Measurements from ENCODE around the gene IQSEC1. TPM values are rescaled to one million over a fixed set of nuclear protein-coding genes. Genes with fewer than 3 reads are reported as not detected.

IQSEC1 gene
- total RNA-seq, 2 donors from 2014 or later, result 22.7 to 24.5 TPM

- Mint-ChIP-seq H3K4me1 (peaks cover 18% of the 10 kb centered on the region), H3K4me3 (no peak overlapping the region), H3K27ac (no peak overlapping the region), H3K9me3 (no peaks in the 10 kb centered on the region), H3K27me3 (ENCODE audit: insufficient read depth) (peaks cover 5% of the 10 kb centered on the region), H3K36me3 (ENCODE audit: low read depth) (no peaks in the 10 kb centered on the region)
- H3K27me3 ChIP-seq (ENCODE audit: control insufficient read depth, insufficient read depth, low read length, poor library complexity, severe bottlenecking), result no peaks in the 10 kb centered on the region
- no peaks in the 10 kb centered on the region for H3K36me3 ChIP-seq (ENCODE audit: control insufficient read depth, insufficient read depth, low read length)
- H3K9ac ChIP-seq (ENCODE audit: extremely low read depth, low read length, poor library complexity, severe bottlenecking), result no peak overlapping the region
- no peak overlapping the region for H3K4me3 ChIP-seq (ENCODE audit: low read length)
- no peaks in the 10 kb centered on the region for H3K9me3 ChIP-seq (ENCODE audit: control insufficient read depth, low read length)
- TF ChIP-seq, protein P1, sequence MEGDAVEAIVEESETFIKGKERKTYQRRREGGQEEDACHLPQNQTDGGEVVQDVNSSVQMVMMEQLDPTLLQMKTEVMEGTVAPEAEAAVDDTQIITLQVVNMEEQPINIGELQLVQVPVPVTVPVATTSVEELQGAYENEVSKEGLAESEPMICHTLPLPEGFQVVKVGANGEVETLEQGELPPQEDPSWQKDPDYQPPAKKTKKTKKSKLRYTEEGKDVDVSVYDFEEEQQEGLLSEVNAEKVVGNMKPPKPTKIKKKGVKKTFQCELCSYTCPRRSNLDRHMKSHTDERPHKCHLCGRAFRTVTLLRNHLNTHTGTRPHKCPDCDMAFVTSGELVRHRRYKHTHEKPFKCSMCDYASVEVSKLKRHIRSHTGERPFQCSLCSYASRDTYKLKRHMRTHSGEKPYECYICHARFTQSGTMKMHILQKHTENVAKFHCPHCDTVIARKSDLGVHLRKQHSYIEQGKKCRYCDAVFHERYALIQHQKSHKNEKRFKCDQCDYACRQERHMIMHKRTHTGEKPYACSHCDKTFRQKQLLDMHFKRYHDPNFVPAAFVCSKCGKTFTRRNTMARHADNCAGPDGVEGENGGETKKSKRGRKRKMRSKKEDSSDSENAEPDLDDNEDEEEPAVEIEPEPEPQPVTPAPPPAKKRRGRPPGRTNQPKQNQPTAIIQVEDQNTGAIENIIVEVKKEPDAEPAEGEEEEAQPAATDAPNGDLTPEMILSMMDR (conservative IDR thresholded peaks at IDR 0.05), result no peak
- 87 to 92% methylated on average over 7 of the region's 7 CpGs for WGBS, 2 experiments (ENCODE audit: insufficient coverage in 1 of 2, insufficient read length in 1 of 2)
- H3K27ac ChIP-seq (ENCODE audit: low read depth, low read length), result no peak overlapping the region
- DNase-seq, result no peak
- H3K4me1 ChIP-seq (ENCODE audit: control insufficient read depth, insufficient read depth, low read length), result peaks cover 3% of the 10 kb centered on the region
Measured at GRCh38 chr3:13009946-13010315, 63.3 kb downstream of the IQSEC1 start.

- no peak overlapping the region for H3K27ac Mint-ChIP-seq
- no peak for DNase-seq
- no peak overlapping the region for H3K4me3 Mint-ChIP-seq
- TF ChIP-seq, protein P1 (conservative IDR thresholded peaks at IDR 0.05), result no peak
- Histone ChIP-seq H3K9me3 (ENCODE audit: control insufficient read depth, low read length) (no peaks in the 10 kb centered on the region), H3K27me3 (ENCODE audit: control insufficient read depth, insufficient read depth, low read length, poor library complexity, severe bottlenecking) (no peaks in the 10 kb centered on the region), H3K36me3 (ENCODE audit: control insufficient read depth, insufficient read depth, low read length) (no peaks in the 10 kb centered on the region), H3K4me1 (ENCODE audit: control insufficient read depth, insufficient read depth, low read length) (peaks cover 3% of the 10 kb centered on the region), H3K9ac (ENCODE audit: extremely low read depth, low read length, poor library complexity, severe bottlenecking) (no peak overlapping the region), H3K27ac (ENCODE audit: low read depth, low read length) (no peak overlapping the region), H3K4me3 (ENCODE audit: low read length) (no peak overlapping the region)
- no peaks in the 10 kb centered on the region for H3K36me3 Mint-ChIP-seq (ENCODE audit: low read depth)
- H3K27me3 Mint-ChIP-seq (ENCODE audit: insufficient read depth), result peaks cover 5% of the 10 kb centered on the region
- H3K9me3 Mint-ChIP-seq, result no peaks in the 10 kb centered on the region
- H3K4me1 Mint-ChIP-seq, result peaks cover 19% of the 10 kb centered on the region
- WGBS, 2 experiments (ENCODE audit: insufficient coverage in 1 of 2, insufficient read length in 1 of 2), result 94 to 97% methylated on average over 7 to 16 of the region's 16 CpGs
Measured at GRCh38 chr3:13009132-13009945, 63.9 kb downstream of the IQSEC1 start.

GRCh38 chr3:13008155-13008995, 64.9 kb downstream of the IQSEC1 start:
- H3K36me3 ChIP-seq (ENCODE audit: control insufficient read depth, insufficient read depth, low read length), result no peaks in the 10 kb centered on the region
- Mint-ChIP-seq H3K27ac (no peak overlapping the region), H3K4me3 (no peak overlapping the region), H3K9me3 (no peaks in the 10 kb centered on the region), H3K36me3 (ENCODE audit: low read depth) (no peaks in the 10 kb centered on the region), H3K27me3 (ENCODE audit: insufficient read depth) (peaks cover 5% of the 10 kb centered on the region), H3K4me1 (peaks cover 27% of the 10 kb centered on the region)
- no peaks in the 10 kb centered on the region for H3K9me3 ChIP-seq (ENCODE audit: control insufficient read depth, low read length)
- TF ChIP-seq, protein P1 (conservative IDR thresholded peaks at IDR 0.05), result no peak
- DNase-seq, result no peak
- WGBS, 2 experiments (ENCODE audit: insufficient coverage in 1 of 2, insufficient read length in 1 of 2), result 92% methylated on average over 12 to 17 of the region's 17 CpGs
- H3K4me1 ChIP-seq (ENCODE audit: control insufficient read depth, insufficient read depth, low read length), result peaks cover 3% of the 10 kb centered on the region
- no peaks in the 10 kb centered on the region for H3K27me3 ChIP-seq (ENCODE audit: control insufficient read depth, insufficient read depth, low read length, poor library complexity, severe bottlenecking)
- H3K4me3 ChIP-seq (ENCODE audit: low read length), result no peak overlapping the region
- H3K9ac ChIP-seq (ENCODE audit: extremely low read depth, low read length, poor library complexity, severe bottlenecking), result no peak overlapping the region
- no peak overlapping the region for H3K27ac ChIP-seq (ENCODE audit: low read depth, low read length)
